HUES64 (cell line): ENCODE results near the gene UBE2F.
"Not testable (repeated sequence)": the region's sequence is repeated elsewhere in the genome, so short reads cannot be mapped to it uniquely, and the experiment has no call there.

ENCODE experiments used
- H3K27ac ChIP-seq: 2 replicates; pipeline ENCODE4 v1.7.0; 2013; ENCODE audit warnings: low read depth, low read length, inconsistent platforms
- H3K27me3 ChIP-seq: 2 replicates; pipeline ENCODE4 v1.6.1; 2013; ENCODE audit warnings: mild to moderate bottlenecking, low read length; ENCODE audit not compliant: insufficient read depth
- H3K36me3 ChIP-seq: 2 replicates; pipeline ENCODE4 v1.6.1; 2013; ENCODE audit warnings: mild to moderate bottlenecking, low read length; ENCODE audit not compliant: insufficient read depth
- H3K4me1 ChIP-seq: 2 replicates; pipeline ENCODE4 v1.6.1; 2013; ENCODE audit warnings: mild to moderate bottlenecking, low read length, moderate library complexity; ENCODE audit not compliant: insufficient read depth
- H3K4me3 ChIP-seq: 2 replicates; pipeline ENCODE4 v1.5.1; 2013; ENCODE audit warnings: mild to moderate bottlenecking, low read length, moderate library complexity
- H3K9ac ChIP-seq: 2 replicates; pipeline ENCODE4 v1.6.1; 2013; ENCODE audit warnings: mild to moderate bottlenecking, low read depth, low read length
- H3K9me3 ChIP-seq: 2 replicates; pipeline ENCODE4 v1.6.1; 2013; ENCODE audit warnings: low read depth, low read length; ENCODE audit not compliant: insufficient read depth
- WGBS: fragments of 150-250, 120-280 bp; methylation state at CpG from one replicate; pipeline ENCODE4 v1.1.7; 2013; ENCODE audit warnings: missing lambda C conversion rate; 5-methylcytosine and 5-hydroxymethylcytosine counted together

UBE2F gene

DNA sequence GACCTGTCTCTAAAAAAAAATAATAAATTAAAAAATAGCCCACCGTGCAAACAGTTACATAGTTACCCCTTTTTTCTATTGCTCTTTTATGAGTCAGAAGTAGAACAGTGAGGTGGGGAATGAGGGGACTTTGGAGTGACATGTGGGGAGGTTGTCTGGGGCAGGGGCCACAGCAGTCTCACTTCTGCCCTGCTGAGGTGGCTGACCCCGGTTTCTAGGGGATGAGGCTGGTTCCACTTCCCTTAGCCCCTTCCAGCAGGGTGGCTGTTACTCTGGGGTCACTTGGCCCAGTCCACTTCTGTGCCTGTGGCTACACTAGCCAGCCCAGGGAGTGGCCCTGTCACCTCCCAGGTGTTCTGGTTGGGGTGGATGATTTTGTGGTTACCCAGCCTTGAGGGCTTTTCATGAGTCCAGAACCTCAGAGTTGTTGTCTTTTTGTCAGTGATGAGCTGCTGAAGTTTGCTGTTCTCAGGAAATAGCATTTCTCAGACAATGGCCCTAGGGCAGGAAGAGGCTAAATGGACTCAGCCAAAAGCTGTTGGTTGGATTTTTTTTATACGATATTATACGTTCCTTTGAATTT lies 66.0 kb downstream of the UBE2F start:
- Histone ChIP-seq H3K36me3 (peaks cover 51% of the 10 kb centered on the region), H3K4me1 (peaks cover 5% of the 10 kb centered on the region; the same call in 1 of the 2 replicates), H3K27ac (no peak overlapping the region), H3K27me3 (no peaks in the 10 kb centered on the region), H3K4me3 (no peak overlapping the region), H3K9ac (no peak overlapping the region), H3K9me3 (no peaks in the 10 kb centered on the region)
- 97% methylated on average over 3 of the region's 4 CpGs for WGBS

GRCh38 chr2:238033991-238034390 lies 67.2 kb downstream of the UBE2F start:
- 98% methylated on average over 9 of the region's 9 CpGs for WGBS
- H3K4me3 ChIP-seq, H3K9ac ChIP-seq, H3K27ac ChIP-seq, H3K4me1 ChIP-seq, H3K27me3 ChIP-seq, H3K9me3 ChIP-seq: not testable (repeated sequence)
- H3K36me3 ChIP-seq, result peaks cover 60% of the 10 kb centered on the region

GRCh38 chr2:238038203-238038602 lies 71.4 kb downstream of the UBE2F start:
- H3K36me3 ChIP-seq, result peaks cover 63% of the 10 kb centered on the region
- H3K27me3 ChIP-seq, result no peaks in the 10 kb centered on the region
- no peak overlapping the region for H3K9ac ChIP-seq
- no peak overlapping the region for H3K4me3 ChIP-seq
- no peak overlapping the region for H3K27ac ChIP-seq
- H3K9me3 ChIP-seq, result no peaks in the 10 kb centered on the region
- 97% methylated on average over 8 of the region's 8 CpGs for WGBS
- no peaks in the 10 kb centered on the region for H3K4me1 ChIP-seq

DNA sequence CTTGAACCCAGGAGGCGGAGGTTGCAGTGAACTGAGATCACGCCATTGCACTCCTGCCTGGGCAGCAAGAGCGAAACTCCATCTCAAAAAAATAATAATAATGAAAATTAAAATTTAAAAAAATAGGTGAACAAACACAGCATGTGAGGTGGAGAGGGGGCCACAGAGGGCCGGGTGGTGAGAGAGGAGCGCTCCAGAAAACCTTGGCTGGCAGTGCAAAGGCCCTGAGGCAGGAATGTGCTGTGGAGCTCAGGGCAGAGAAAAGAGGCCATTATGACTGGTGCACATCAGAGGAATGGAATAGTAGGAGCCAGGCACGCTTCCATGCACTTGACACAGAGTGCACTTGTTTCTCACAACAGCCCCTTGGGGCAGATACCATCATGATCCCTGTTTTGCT lies 72.3 kb downstream of the UBE2F start:
- 88% methylated on average over 5 of the region's 6 CpGs for WGBS
- Histone ChIP-seq H3K9ac (no peak overlapping the region), H3K27me3 (no peaks in the 10 kb centered on the region), H3K4me1 (no peaks in the 10 kb centered on the region), H3K9me3 (no peaks in the 10 kb centered on the region), H3K36me3 (peaks cover 68% of the 10 kb centered on the region), H3K4me3 (no peak overlapping the region), H3K27ac (no peak overlapping the region)

DNA sequence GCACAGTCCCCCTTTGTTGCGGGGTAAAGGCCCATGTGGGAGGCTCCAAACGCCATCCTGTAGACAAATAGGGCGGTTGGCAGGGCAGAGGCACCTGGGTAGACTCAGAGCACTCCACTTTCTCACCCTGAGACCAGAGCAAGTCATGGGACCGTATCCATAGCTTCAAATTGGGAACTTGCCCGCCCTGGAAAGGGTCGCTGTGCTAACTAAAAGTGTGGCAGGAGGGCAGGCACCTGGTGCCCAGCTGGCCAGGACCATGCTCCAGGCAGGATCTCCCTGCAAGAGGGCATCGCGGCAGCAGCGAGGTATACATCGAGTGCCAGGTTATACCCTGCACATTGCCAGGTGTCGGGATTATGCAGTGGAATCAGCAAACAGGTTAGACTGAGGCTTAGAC lies 73.2 kb downstream of the UBE2F start:
- Histone ChIP-seq H3K4me3 (no peak overlapping the region), H3K9ac (no peak overlapping the region), H3K9me3 (no peaks in the 10 kb centered on the region), H3K4me1 (no peaks in the 10 kb centered on the region), H3K36me3 (peaks cover 65% of the 10 kb centered on the region), H3K27me3 (no peaks in the 10 kb centered on the region), H3K27ac (no peak overlapping the region)
- 95% methylated on average over 11 of the region's 11 CpGs for WGBS

GRCh38 chr2:238040918-238041317 lies 74.1 kb downstream of the UBE2F start:
- peaks cover 59% of the 10 kb centered on the region for H3K36me3 ChIP-seq
- no peaks in the 10 kb centered on the region for H3K4me1 ChIP-seq
- no peak overlapping the region for H3K9ac ChIP-seq
- no peak overlapping the region for H3K27ac ChIP-seq
- no peaks in the 10 kb centered on the region for H3K27me3 ChIP-seq
- no peak overlapping the region for H3K4me3 ChIP-seq
- 85% methylated on average over 9 of the region's 9 CpGs for WGBS
- H3K9me3 ChIP-seq, result no peaks in the 10 kb centered on the region

DNA sequence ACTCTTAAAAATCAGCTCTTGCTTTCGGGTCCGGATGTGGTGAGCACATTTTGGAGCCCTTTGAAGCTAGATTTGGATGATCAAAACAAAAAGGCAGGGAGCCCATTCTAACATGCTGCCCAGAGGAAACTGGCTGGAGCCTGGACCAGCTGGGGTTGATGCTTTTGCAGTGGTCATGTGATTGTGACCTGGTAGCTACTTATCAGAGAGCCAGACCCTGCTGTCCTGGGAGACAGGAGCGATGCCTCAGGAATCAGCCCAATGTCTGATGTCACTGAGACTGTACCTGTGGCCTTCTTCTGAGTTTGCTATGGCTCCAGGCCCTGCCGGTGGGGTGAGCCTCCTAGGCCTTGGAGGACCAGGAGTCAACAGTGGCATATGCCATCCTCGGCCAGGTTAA lies 75.3 kb downstream of the UBE2F start:
- Histone ChIP-seq H3K36me3 (peaks cover 49% of the 10 kb centered on the region), H3K27ac (no peak overlapping the region), H3K27me3 (no peaks in the 10 kb centered on the region), H3K4me3 (no peak overlapping the region), H3K9me3 (no peaks in the 10 kb centered on the region), H3K9ac (no peak overlapping the region), H3K4me1 (no peaks in the 10 kb centered on the region)
- 94% methylated on average over 5 of the region's 5 CpGs for WGBS

DNA sequence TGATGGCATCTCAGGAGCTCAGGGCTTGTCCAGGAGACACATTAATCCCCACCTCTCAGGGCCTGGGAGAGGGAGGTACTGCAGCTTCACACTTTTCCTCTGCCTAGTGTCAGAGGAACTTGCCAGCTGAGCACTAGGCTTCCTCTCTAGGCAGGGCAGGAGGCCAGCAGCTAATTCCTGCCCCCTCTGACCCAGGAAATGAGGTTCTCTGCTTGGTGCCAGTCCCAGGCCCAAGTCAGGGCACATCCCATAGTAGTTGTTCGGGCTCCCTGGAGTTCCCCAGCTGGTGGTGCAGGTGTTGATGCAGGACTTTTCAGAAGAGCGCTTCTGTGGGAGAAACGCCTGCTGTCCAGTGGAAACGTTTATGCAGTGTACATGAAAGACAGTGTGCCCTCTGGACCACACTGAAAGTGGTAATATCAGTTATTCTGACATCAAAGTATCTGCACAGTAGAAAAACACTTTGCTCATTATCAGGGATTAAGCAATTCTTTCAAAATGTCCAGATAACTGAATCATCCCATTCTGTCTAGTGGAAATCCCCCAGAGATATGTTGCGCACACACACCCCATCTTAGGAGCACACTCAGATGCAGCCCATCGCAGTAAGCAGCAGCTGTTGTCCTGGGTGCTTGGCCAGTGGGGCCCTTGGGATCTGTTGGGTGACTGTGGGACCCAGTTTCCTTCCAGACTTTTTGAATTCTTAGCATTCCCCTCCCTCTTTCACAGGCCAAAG lies 76.2 kb downstream of the UBE2F start:
- Histone ChIP-seq H3K4me3 (no peak overlapping the region), H3K27ac (no peak overlapping the region), H3K9me3 (no peaks in the 10 kb centered on the region), H3K9ac (no peak overlapping the region), H3K36me3 (peaks cover 41% of the 10 kb centered on the region), H3K4me1 (no peaks in the 10 kb centered on the region), H3K27me3 (no peaks in the 10 kb centered on the region)
- 95% methylated on average over 6 of the region's 6 CpGs for WGBS

- WGBS, result 95% methylated on average over 6 of the region's 6 CpGs
- Histone ChIP-seq H3K27ac (no peak overlapping the region), H3K36me3 (peaks cover 34% of the 10 kb centered on the region), H3K4me1 (no peaks in the 10 kb centered on the region), H3K27me3 (no peaks in the 10 kb centered on the region), H3K9ac (no peak overlapping the region), H3K9me3 (no peaks in the 10 kb centered on the region), H3K4me3 (no peak overlapping the region)
Measured at GRCh38 chr2:238043851-238044250, 77.0 kb downstream of the UBE2F start.

DNA sequence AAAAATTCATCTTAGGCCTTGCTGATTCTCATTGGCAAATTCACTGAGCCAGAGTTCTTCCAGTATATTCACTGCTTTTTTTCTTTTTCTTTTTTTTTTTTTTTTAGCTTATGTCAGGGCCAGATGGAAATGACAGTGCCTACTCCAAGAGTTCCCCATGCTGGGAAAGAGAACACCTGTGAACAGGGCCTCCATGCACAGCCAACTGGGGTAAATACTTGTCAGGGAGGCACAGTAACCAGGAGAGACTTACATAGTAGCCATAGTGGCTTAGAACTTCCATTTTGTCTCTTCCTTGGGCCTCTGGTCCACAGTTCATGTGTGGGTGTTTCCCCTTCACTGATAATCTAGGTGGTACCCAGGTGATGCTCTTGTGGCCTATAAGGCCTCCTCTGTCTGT lies 78.8 kb downstream of the UBE2F start:
- Histone ChIP-seq H3K4me1 (no peaks in the 10 kb centered on the region), H3K9ac (no peak overlapping the region), H3K4me3 (no peak overlapping the region), H3K9me3 (no peaks in the 10 kb centered on the region), H3K27ac (no peak overlapping the region), H3K27me3 (no peaks in the 10 kb centered on the region), H3K36me3 (peaks cover 27% of the 10 kb centered on the region)

DNA sequence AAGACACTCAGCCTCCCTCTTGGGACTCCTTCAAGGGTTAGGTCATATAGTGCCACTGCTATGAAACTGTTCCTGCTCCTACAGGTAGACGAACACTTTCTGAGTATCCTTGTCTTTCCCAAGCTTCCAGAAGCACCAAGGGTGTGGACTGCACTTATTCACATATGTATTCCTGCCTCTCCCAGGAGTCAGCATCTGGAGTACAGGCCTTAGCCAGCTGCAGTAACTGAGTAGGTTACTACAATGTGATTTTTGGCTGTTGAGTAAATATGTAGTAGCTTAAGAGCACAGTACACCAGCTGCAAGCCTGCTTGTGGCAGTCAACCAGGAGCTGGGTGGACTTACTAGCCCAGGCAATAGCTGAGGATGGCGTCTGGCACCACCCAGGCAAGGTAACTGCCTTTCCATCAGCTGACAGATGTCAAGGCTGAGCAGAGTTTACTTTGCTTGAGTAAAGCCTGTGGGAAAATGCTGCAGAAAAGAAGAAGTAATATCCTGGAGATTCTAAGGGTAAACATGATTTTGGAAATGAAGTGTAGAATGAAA lies 80.0 kb downstream of the UBE2F start:
- H3K9ac ChIP-seq, result no peak overlapping the region
- H3K4me1 ChIP-seq, result no peaks in the 10 kb centered on the region
- H3K9me3 ChIP-seq, result no peaks in the 10 kb centered on the region
- H3K27ac ChIP-seq, result no peak overlapping the region
- 87% methylated on average over 2 of the region's 2 CpGs for WGBS
- H3K4me3 ChIP-seq, result no peak overlapping the region
- no peaks in the 10 kb centered on the region for H3K27me3 ChIP-seq
- peaks cover 18% of the 10 kb centered on the region for H3K36me3 ChIP-seq
